ENCODE data around the gene MYOCOS. TPM values are rescaled to one million over a fixed set of nuclear protein-coding genes. Genes with fewer than 3 reads are reported as not detected.

MYOCOS gene
- total and polyA plus RNA-seq, 2 of the 4 experiments (the other 2 are of a cell fraction) = not detected

DNA sequence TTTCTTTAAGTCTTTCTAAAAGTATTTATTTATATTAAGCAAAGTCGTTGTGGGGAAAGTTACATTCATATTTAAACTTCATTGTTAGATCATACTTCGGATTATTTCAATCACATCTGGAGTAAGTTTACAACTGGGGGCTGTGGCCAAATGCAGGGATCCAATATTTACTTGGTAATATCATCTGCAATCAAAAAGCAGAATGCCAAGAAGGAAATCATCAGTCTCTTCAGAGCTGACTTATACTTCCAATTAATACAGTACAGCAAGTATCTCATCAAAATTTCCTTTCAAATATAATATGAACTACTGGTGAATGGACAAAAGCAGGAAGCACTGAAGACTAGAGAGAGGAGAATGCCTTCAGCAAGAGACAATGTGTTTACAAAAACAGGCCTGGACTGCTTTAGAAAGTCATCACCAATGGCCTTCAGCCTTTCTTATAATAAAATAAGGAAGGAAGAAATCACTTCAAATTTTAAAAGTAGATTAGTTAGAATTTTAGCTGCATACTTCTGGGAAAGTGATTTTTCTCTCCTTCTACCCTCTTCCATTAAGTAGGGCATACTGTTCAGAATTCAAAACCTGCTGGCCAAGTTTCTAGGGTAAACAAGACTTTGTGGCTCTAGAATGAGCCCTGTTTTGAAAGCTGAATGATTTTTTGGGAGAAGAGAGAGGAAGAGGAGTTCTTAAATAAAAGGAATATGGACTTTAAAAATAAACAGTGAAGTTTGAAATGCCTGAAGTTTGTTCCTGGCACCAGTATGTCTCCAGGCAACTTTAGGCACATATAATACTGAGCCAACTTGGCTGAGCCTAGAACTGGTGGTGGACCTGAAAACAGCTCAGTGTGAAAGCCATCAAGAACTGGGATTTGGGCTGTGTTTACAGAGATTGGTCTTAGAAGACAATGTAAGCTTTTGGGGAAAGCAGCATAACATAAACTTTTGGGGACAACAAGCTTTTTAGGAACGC, 52.7 kb downstream of the MYOCOS start:
- H3K4me2 ChIP-seq (ENCODE audit: low read depth, low read length) = no peak overlapping the region
- no CpG with 5 or more reads among the region's 3 CpGs for WGBS, 2 experiments (ENCODE audit: extremely low coverage in 2 of 2, insufficient read length in 1 of 2)
- H3K23ac ChIP-seq (ENCODE audit: low read depth, low read length) = no peak overlapping the region
- no peaks in the 10 kb centered on the region for H3K9me3 ChIP-seq (ENCODE audit: control insufficient read depth, insufficient read depth, low read length)
- no peak overlapping the region for H2BK5ac ChIP-seq (ENCODE audit: low read depth, low read length, poor library complexity, severe bottlenecking)
- H2AK5ac ChIP-seq (ENCODE audit: low read depth, low read length) = no peak overlapping the region
- H2BK120ac ChIP-seq (ENCODE audit: low read depth, low read length) = no peak overlapping the region
- H2AFZ ChIP-seq (replicated peaks; ENCODE audit: low read length, poor library complexity) = no peak overlapping the region
- H3K4me3 ChIP-seq (ENCODE audit: insufficient read depth, low read depth, low read length) = no peak overlapping the region
- no peak overlapping the region for H3K27ac ChIP-seq (ENCODE audit: insufficient read depth, low read length)
- no peaks in the 10 kb centered on the region for H4K20me1 ChIP-seq (ENCODE audit: insufficient read depth, low read length)
- H3K9ac ChIP-seq (ENCODE audit: low read depth, low read length) = no peak overlapping the region
- no peak overlapping the region for H4K8ac ChIP-seq (ENCODE audit: low read depth in 2 of 2, low read length in 2 of 2)
- in situ Hi-C loops (cut with MboI; ENCODE audit: low sequenced_read_pairs) = no loop called here
- H3K9me1 ChIP-seq (ENCODE audit: insufficient read depth, low read length) = no peaks in the 10 kb centered on the region
- no peak for DNase-seq
- no peak overlapping the region for H3K56ac ChIP-seq (ENCODE audit: extremely low read depth, insufficient read depth, low read length)
- dilution Hi-C loops (cut with HindIII; ENCODE audit: low sequenced_read_pairs, unreplicated experiment) = no loop called here
- H2AK9ac ChIP-seq (replicated peaks; ENCODE audit: low read depth, low read length, poor library complexity) = no peak overlapping the region
- intact Hi-C loops (cut with micrococcal nuclease) = no loop called here
- no peak overlapping the region for H2BK15ac ChIP-seq (ENCODE audit: low read depth, low read length)
- H2BK20ac ChIP-seq (ENCODE audit: low read depth, low read length) = no peak overlapping the region
- CTCF ChIA-PET = no interaction called here
- H3K14ac ChIP-seq (replicated peaks; ENCODE audit: low read depth, low read length) = no peak overlapping the region
- no peaks in the 10 kb centered on the region for H3K79me1 ChIP-seq (ENCODE audit: low read depth in 1 of 2, low read length in 2 of 2)
- H3K4me1 ChIP-seq (ENCODE audit: control insufficient read depth, insufficient read depth, low read length) = no peaks in the 10 kb centered on the region
- H3K36me3 ChIP-seq (ENCODE audit: control insufficient read depth, insufficient read depth, low read length) = no peaks in the 10 kb centered on the region
- no TSS peak for BruUV-seq (replicated peaks)
- H3K18ac ChIP-seq (ENCODE audit: low read depth, low read length) = no peak overlapping the region
- no peak overlapping the region for H4K5ac ChIP-seq (ENCODE audit: low read depth, low read length)
- no peaks in the 10 kb centered on the region for H3K27me3 ChIP-seq (ENCODE audit: control insufficient read depth, insufficient read depth, low read length)
- POLR2A ChIA-PET (ENCODE audit: unreplicated experiment) = no interaction called here
- no peak overlapping the region for H3K4ac ChIP-seq (ENCODE audit: low read depth, low read length)
- H4K91ac ChIP-seq (ENCODE audit: insufficient read depth, low read depth, low read length) = no peak overlapping the region
- ATAC-seq (ENCODE audit: low read depth) = no peak
- no peak for TF ChIP-seq RAD21 (IDR thresholded peaks at IDR 0.05; ENCODE audit: low read length)
- TF ChIP-seq CEBPB (IDR thresholded peaks at IDR 0.05; ENCODE audit: low read depth, low read length) = no peak
- TF ChIP-seq FOS (IDR thresholded peaks at IDR 0.05; ENCODE audit: low read depth, low read length) = no peak
- no peak for TF ChIP-seq MAZ (IDR thresholded peaks at IDR 0.05; ENCODE audit: borderline replicate concordance, low read depth, low read length)
- TF ChIP-seq NFE2L2 (IDR thresholded peaks at IDR 0.05; ENCODE audit: low read depth, low read length) = no peak
- no peak for TF ChIP-seq MAFK (IDR thresholded peaks at IDR 0.05; ENCODE audit: low read depth, low read length)
- TF ChIP-seq, protein P1, sequence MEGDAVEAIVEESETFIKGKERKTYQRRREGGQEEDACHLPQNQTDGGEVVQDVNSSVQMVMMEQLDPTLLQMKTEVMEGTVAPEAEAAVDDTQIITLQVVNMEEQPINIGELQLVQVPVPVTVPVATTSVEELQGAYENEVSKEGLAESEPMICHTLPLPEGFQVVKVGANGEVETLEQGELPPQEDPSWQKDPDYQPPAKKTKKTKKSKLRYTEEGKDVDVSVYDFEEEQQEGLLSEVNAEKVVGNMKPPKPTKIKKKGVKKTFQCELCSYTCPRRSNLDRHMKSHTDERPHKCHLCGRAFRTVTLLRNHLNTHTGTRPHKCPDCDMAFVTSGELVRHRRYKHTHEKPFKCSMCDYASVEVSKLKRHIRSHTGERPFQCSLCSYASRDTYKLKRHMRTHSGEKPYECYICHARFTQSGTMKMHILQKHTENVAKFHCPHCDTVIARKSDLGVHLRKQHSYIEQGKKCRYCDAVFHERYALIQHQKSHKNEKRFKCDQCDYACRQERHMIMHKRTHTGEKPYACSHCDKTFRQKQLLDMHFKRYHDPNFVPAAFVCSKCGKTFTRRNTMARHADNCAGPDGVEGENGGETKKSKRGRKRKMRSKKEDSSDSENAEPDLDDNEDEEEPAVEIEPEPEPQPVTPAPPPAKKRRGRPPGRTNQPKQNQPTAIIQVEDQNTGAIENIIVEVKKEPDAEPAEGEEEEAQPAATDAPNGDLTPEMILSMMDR (conservative IDR thresholded peaks at IDR 0.05; ENCODE audit: low read depth, low read length) = no peak
- no peak for TF ChIP-seq CHD1 (IDR thresholded peaks at IDR 0.05; ENCODE audit: low read depth, low read length)
- TF ChIP-seq, protein P2, sequence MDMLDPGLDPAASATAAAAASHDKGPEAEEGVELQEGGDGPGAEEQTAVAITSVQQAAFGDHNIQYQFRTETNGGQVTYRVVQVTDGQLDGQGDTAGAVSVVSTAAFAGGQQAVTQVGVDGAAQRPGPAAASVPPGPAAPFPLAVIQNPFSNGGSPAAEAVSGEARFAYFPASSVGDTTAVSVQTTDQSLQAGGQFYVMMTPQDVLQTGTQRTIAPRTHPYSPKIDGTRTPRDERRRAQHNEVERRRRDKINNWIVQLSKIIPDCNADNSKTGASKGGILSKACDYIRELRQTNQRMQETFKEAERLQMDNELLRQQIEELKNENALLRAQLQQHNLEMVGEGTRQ (IDR thresholded peaks at IDR 0.05; ENCODE audit: low read depth, low read length) = no peak
- TF ChIP-seq SMC3 (IDR thresholded peaks at IDR 0.05; ENCODE audit: low read depth, low read length) = no peak
- no peak for TF ChIP-seq BHLHE40 (IDR thresholded peaks at IDR 0.05; ENCODE audit: low read depth, low read length)
- no peak for TF ChIP-seq POLR2A (IDR thresholded peaks at IDR 0.05; ENCODE audit: low read depth, low read length)
- no peak for TF ChIP-seq RCOR1 (IDR thresholded peaks at IDR 0.05; ENCODE audit: insufficient replicate concordance, low read length)
- TF ChIP-seq MXI1 (IDR thresholded peaks at IDR 0.05; ENCODE audit: borderline replicate concordance, low read depth, low read length) = no peak
- no peak for TF ChIP-seq RFX5 (IDR thresholded peaks at IDR 0.05; ENCODE audit: low read depth, low read length)

Data from IMR-90 (cell line).